ENCODE measurements around the gene EFCAB14.

Gene EFCAB14

DNA sequence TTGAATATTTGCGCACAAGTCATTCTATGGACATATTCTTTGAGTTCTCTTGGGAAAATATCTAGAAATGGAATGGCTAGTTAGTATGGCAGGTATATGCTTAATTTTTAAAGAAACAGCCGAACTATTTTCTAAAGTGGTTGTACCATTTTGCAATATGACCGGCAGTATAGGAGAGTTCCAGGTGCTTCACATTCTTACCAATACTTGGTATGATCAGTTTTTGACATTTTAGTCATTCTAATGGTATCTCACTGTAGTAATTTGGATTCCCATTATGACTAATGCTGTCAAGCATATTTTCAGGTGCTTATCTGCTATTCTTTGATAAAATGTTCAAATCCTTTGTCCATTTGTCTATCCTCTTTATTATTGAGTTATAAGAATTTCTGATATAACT is 71.3 kb downstream of the EFCAB14 start:
- TF ChIP-seq, protein P1, sequence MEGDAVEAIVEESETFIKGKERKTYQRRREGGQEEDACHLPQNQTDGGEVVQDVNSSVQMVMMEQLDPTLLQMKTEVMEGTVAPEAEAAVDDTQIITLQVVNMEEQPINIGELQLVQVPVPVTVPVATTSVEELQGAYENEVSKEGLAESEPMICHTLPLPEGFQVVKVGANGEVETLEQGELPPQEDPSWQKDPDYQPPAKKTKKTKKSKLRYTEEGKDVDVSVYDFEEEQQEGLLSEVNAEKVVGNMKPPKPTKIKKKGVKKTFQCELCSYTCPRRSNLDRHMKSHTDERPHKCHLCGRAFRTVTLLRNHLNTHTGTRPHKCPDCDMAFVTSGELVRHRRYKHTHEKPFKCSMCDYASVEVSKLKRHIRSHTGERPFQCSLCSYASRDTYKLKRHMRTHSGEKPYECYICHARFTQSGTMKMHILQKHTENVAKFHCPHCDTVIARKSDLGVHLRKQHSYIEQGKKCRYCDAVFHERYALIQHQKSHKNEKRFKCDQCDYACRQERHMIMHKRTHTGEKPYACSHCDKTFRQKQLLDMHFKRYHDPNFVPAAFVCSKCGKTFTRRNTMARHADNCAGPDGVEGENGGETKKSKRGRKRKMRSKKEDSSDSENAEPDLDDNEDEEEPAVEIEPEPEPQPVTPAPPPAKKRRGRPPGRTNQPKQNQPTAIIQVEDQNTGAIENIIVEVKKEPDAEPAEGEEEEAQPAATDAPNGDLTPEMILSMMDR (IDR thresholded peaks at IDR 0.05; ENCODE audit: low read depth, low read length, missing control alignments) = no peak
- DNase-seq (ENCODE audit: extremely low read depth, low read depth) = no peak
- no peak overlapping the region for H3K4me3 ChIP-seq (replicated peaks; ENCODE audit: low read depth, low read length)

DNA sequence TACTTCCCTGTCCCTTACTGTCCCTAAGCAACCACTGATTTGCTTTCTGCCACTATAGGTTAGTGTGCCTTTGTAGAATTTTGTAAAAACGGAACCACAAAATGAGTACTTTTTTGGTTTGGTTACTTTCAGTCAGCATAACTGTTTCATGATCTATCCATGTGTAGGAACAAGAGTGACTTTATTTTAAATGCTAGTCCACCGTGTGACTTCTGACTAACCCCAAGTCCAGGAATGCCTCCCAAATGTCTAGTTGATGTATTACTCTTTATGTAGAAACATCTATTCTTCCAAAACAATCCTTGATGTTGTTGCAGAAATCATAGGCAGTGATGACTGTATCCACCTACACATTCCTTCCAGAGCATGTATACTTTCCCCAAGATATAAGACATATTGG is 72.1 kb downstream of the EFCAB14 start:
- TF ChIP-seq, protein P1 (IDR thresholded peaks at IDR 0.05; ENCODE audit: low read depth, low read length, missing control alignments) = no peak
- no peak for DNase-seq (ENCODE audit: extremely low read depth, low read depth)
- H3K4me3 ChIP-seq (replicated peaks; ENCODE audit: low read depth, low read length) = no peak overlapping the region

DNA sequence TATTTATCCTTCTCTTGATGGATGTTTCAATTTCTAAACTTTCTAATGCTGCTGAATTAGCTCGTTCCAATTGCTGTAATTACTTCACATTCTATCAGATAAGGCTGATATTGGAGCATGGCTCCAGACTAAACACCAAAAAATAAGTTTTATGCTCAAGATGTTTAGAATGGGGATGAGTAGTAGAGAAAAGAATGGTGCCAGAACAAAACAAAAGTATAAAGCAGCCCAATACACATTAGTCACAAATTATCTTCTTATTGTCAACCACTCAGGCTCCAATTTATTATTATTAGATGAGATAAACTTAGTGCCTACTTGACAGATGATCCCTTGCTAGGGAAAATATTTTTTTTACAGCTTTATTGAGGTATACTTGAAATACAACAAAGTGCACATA is 72.6 kb downstream of the EFCAB14 start:
- no peak for DNase-seq (ENCODE audit: extremely low read depth, low read depth)
- no peak overlapping the region for H3K4me3 ChIP-seq (replicated peaks; ENCODE audit: low read depth, low read length)
- TF ChIP-seq, protein P1 (IDR thresholded peaks at IDR 0.05; ENCODE audit: low read depth, low read length, missing control alignments) = no peak

DNA sequence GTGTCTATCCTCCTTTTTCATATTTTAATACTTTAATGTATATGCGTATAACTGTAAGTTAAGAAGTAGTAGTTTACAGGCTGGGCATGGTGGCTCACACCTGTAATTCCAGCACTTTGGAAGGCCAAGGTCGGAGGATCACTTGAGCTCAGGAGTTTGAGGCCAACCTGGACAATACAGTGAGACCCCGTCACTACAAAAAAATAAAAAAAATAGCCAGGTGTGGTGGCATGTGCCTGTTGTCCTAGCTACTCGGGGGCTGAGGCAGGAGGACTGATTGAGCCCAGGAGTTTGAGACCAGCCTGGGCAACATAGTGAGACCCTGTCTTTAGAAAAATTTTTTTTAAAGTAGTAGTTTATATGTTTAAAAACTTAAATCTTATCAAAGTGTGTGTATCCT is 73.1 kb downstream of the EFCAB14 start:
- TF ChIP-seq, protein P1 (IDR thresholded peaks at IDR 0.05; ENCODE audit: low read depth, low read length, missing control alignments) = no peak
- no peak for DNase-seq (ENCODE audit: extremely low read depth, low read depth)
- H3K4me3 ChIP-seq (replicated peaks; ENCODE audit: low read depth, low read length) = no peak overlapping the region

DNA sequence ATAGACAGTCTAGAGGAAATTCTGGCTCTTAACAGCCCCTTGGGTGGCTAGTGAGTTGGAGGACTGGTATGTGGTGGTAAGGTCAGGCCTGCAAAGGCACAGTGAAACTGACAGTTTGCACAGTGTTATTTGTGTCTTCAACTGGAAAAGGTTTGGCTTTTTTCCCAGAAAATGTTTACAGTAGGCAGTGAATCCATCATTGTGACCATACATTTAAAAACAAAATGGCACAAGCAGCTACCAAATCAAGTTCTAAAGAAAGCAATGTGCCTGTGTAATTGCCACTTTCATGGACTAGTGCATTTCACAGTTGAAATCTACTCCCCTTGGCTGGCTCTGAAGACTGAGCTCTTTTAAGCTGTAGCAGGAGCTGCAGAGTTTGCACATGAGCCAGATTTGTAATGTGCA is 75.5 kb downstream of the EFCAB14 start:
- no peak overlapping the region for H3K4me3 ChIP-seq (replicated peaks; ENCODE audit: low read depth, low read length)
- TF ChIP-seq, protein P1 (IDR thresholded peaks at IDR 0.05; ENCODE audit: low read depth, low read length, missing control alignments) = no peak
- DNase-seq (ENCODE audit: extremely low read depth, low read depth) = peak; percentile 67

GRCh38 chr1:46642115-46642680 is 76.7 kb downstream of the EFCAB14 start:
- H3K4me3 ChIP-seq (replicated peaks; ENCODE audit: low read depth, low read length) = no peak overlapping the region
- TF ChIP-seq, protein P1 (IDR thresholded peaks at IDR 0.05; ENCODE audit: low read depth, low read length, missing control alignments) = no peak
- no peak for DNase-seq (ENCODE audit: extremely low read depth, low read depth)

- TF ChIP-seq, protein P1 (IDR thresholded peaks at IDR 0.05; ENCODE audit: low read depth, low read length, missing control alignments) = no peak
- DNase-seq (ENCODE audit: extremely low read depth, low read depth) = no peak
- no peak overlapping the region for H3K4me3 ChIP-seq (replicated peaks; ENCODE audit: low read depth, low read length)
Observed at GRCh38 chr1:46639547-46639946, 79.4 kb downstream of the EFCAB14 start.
